ENCODE data around the gene RPS6KA4.
"Not testable (repeated sequence)": the region's sequence is repeated elsewhere in the genome, so short reads cannot be mapped to it uniquely, and the experiment has no call there.

The RPS6KA4 gene

DNA sequence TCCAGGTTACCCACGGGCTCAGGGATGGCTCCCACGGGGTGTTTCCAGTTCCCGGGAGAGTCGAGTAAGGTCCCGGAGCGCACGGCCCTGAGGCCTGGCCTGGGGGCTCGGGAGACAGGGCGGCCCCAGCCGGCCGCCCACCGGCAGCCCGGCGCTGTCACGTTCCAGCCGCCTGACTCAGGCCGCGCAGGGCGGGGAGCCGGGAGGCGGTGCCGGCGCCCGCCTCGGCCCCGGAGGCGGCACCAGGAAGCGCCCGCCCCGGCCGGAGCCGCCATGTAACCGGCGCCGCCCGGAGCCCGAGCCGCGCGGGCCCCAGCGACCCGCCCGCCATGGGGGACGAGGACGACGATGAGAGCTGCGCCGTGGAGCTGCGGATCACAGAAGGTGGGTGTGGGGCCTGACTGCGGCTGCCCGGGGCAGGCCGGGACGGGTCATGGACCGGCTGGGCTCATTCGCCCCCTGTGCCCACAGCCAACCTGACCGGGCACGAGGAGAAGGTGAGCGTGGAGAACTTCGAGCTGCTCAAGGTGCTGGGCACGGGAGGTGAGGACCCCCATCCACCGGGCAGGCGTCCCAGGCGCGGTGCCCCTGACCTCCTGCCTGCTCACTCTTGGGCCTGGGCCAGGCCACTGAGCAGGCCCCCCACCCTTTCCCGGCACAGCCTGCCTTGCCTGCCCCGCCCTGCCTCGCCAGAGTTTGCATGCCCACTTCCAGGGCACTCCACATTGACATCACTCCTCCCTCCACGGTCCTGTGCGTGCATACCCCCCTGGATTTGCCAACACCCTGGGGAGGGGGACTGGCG, at the start of gene RPS6KA4:
TSS of gene RPS6KA4 (plus strand) at position 256 of the 805 bp plus-strand sequence. CDS start at position 330, 74 bp downstream.
- DNase-seq (ENCODE audit: low read depth): peak; percentile 48

DNA sequence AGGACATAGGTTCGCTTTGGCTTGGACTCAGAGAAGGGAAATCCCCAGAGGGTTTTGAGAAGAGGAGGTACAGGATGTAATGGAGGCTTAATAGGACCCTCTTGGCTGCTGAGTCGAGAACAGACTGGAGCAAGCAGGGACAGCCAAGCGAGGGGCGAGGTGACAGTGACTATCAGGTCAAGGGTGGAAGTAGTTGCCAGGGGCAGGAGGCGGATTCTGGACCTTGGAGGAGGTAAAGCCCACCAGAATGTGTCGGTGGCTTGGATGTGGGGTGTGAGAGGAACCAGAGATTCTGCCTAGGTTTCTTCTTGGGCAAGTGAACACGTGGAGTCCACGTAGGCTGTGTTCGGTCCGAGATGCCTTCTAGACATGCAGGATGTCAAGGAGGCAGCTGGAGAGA, 46.0 kb upstream of the RPS6KA4 start:
- no peak for DNase-seq (ENCODE audit: low read depth)

DNA sequence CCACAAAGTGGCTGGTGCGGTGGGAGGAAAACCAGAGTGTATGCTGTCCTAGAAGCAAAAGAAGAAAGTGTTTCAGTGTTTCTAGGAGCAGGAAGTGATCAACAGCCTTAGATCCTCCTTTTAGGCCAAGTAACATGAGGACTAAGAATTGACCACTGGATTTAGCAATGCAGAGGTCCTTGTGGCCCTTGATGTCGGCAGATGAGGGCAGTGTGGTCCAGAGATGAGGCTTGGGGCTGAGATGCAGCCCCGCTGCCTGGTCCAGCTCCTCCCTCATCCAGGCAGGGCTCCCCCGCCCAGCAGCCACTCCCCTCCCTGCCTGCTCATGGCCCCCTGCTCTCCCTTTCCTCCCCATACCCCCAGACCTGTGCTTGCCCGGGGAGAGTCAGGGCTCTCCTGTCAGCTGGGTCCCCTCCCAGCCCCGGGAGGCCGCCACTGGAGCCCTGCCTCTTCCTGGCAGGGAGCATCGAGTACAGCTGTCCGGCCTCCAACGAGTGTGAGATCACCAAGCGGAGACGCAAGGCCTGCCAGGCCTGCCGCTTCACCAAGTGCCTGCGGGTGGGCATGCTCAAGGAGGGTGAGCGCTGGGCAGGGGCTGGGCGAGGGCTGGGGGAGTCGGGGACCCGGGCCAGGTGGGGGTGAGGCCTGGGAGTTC, 45.3 kb upstream of the RPS6KA4 start:
- no peak for DNase-seq (ENCODE audit: low read depth)

DNA sequence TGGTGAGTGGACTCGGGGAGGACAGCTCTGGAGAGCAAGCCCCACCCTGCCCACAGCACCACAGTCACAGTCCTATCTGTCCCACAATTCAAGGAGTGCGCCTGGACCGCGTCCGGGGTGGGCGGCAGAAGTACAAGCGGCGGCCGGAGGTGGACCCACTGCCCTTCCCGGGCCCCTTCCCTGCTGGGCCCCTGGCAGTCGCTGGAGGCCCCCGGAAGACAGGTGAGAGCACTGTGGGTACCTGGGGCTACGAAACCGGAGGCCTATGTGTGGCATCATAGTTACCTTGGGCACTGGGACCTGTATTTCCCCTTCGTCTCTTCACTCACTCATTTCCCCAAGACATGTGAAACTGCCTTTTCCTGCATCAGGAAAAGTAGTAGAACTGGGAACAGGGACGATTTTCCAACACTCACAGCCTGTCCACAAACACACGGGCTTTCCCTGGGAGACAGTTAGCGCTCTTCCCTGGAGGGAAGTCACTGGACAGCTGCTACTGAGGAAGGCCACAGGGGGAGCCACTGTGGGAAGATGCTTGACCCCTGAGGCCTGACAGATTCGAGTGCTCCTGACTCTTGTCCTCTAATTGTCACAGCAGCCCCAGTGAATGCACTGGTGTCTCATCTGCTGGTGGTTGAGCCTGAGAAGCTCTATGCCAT, 44.7 kb upstream of the RPS6KA4 start:
- no peak for DNase-seq (ENCODE audit: low read depth)

DNA sequence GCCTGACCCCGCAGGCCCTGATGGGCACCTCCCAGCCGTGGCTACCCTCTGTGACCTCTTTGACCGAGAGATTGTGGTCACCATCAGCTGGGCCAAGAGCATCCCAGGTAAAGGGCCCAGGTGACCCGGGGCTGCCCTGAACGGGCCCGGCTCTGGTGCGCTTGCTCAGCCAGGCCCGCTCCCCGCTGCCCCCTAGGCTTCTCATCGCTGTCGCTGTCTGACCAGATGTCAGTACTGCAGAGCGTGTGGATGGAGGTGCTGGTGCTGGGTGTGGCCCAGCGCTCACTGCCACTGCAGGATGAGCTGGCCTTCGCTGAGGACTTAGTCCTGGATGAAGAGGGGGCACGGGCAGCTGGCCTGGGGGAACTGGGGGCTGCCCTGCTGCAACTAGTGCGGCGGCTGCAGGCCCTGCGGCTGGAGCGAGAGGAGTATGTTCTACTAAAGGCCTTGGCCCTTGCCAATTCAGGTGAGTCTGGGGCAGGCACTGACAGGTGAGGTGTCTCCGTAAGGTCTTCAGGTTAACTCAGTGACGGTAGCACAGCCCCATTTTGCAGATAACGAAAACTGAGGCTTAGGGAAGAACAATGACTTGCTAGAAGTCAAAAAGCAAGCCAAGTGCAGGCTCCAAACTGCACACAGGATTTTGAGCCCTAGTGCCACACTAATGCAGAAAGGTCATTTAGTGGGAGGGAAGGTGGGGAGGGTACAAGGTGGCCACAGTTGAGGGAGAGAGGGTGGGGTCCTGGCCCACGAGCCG, 44.0 kb upstream of the RPS6KA4 start:
- no peak for DNase-seq (ENCODE audit: low read depth)

DNA sequence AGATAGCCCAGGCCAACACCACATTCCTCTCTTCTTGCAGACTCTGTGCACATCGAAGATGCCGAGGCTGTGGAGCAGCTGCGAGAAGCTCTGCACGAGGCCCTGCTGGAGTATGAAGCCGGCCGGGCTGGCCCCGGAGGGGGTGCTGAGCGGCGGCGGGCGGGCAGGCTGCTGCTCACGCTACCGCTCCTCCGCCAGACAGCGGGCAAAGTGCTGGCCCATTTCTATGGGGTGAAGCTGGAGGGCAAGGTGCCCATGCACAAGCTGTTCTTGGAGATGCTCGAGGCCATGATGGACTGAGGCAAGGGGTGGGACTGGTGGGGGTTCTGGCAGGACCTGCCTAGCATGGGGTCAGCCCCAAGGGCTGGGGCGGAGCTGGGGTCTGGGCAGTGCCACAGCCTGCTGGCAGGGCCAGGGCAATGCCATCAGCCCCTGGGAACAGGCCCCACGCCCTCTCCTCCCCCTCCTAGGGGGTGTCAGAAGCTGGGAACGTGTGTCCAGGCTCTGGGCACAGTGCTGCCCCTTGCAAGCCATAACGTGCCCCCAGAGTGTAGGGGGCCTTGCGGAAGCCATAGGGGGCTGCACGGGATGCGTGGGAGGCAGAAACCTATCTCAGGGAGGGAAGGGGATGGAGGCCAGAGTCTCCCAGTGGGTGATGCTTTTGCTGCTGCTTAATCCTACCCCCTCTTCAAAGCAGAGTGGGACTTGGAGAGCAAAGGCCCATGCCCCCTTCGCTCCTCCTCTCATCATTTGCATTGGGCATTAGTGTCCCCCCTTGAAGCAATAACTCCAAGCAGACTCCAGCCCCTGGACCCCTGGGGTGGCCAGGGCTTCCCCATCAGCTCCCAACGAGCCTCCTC, 43.1 kb upstream of the RPS6KA4 start:
- not testable (repeated sequence) for DNase-seq (ENCODE audit: low read depth)

DNA sequence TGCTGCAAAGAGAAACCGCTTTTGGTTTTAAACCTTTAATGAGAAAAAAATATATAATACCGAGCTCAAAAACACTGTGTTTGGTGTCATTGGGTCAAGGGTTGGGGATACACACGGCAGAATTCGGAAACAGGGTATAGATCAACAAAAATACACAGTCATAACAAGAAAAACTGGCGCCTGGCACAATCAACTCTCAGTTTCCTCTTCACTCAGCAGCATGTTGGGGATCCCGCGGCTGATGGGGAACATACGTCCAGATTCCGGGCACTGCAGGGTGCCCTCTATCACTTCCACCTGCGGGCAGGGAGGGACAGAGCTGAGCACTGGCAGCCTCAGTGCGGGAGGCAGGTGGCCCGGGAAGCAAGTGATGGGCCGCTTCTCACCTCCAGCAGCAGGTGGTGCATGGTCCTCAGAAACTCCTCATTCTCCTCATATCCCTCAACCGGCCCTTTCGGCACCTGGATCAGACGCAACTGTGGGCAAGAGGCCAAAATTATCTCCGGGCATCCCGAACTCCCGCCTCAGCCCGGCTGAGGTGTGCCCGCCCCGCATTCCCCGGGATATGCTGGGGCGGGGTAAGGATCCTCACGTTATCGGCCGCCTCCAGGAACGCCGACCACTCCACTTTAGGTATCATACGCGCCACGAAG, 42.2 kb upstream of the RPS6KA4 start:
- DNase-seq (ENCODE audit: low read depth): no peak

DNA sequence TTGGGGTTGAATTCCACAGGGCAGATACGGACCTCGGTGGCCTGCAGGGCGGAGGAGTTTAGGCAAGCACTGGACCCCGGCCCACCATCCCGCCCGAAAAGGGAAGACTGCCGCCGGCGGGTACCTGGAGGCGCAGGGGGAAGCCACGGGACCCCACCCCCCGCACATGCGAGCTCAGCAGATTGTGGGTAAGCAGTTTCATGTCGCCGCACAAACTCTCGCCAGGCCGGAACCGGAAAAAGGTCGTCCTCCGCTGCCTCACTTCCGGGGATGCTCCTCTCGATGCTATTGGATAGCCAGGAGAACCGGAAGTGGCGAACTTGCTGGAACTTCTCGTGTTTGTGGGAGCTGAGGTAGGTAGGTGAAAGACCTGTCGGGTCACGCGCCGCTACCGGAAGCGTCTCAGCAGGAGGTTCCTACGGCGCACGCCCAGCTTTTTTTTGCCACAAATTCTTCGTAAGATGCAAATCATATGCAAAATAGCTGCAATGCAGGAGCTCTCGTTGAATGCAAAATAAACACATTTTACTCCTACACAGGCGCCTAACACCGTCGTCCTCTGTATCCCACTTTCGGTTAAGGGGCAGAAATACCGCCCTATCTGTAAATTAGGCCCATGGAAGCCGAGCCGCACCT, 41.5 kb upstream of the RPS6KA4 start, which contains the start of gene TRMT112:
TSS of gene TRMT112 (minus strand) at position 235 of the 636 bp plus-strand sequence. CDS start at position 202, 33 bp downstream.
- DNase-seq (ENCODE audit: low read depth): peak; percentile 99

DNA sequence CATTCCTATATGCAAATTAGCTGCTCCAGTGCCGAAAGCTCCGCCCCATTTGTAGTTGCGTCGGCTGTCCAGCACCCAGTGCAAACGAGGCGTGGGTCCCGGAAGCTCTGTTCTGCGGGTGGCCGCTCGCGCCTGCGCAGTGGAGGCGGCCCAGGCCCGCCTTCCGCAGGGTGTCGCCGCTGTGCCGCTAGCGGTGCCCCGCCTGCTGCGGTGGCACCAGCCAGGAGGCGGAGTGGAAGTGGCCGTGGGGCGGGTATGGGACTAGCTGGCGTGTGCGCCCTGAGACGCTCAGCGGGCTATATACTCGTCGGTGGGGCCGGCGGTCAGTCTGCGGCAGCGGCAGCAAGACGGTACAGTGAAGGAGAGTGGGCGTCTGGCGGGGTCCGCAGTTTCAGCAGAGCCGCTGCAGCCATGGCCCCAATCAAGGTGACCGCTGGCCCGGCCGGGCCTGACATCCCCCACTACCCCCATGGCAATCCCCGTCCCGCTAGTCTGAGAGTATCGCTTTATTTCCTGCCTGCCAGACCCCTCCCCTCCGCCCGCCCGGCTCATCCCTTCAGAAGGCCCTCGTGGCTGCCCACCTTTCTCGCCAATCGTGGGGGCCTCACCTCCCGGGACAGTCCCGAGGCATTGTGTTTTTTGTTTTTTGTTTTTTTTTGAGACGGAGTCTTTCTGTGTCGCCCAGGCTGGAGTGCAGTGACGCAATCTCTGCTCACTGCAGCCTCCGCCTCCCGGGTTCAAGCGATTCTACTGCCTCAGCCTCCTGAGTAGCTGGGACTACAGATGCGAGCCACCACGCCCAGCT, 40.8 kb upstream of the RPS6KA4 start, which contains the start of gene PRDX5:
TSS of gene PRDX5 (plus strand) at position 161 of the 805 bp plus-strand sequence. CDS start at position 256, 95 bp downstream.
- DNase-seq (ENCODE audit: low read depth): peak; percentile 92

DNA sequence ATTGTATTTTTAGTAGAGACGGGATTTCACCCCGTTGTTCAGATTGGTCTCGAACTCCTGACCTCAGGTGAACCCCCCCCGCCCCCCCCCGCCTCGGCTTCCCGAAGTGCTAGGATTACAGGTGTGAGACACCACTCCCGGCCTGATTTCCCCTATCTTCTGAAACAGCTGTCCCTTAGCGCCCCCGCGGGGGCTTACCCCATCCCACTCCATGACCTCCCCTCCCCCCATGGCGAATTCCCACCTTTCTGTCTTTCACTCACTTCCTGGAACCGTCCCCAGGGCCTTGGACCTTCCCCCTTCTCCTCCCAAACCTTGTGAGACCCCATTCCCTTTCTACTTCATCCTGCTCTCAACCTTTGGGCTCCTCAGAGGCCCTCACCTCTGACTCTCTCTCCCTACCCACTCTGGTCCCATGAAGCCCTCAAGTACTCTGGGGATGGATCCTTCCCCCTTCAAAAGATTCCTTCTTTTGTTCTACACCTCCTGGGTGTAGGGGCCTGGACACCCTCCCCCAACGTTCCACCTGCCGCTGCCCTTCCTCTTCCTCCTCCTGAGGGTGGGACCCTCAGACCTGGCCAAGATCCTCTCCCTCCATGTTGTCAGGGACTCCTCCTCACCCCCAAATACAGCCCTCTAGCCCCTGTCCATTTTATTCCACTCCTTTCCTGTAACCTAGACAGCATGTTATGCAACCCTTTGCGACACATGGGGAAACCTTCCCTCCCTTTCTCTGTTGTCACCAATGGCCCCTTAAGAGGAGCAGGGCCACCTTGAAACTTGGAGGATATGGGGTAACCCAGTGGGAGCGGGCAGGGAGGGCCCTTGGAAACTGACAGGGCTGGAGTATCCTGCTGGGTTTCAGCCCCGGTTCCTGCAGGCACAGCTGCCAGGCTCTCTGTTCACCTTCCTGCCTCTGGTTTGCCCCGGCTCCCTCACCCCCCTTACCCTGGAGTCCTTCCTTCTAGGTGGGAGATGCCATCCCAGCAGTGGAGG, 39.9 kb upstream of the RPS6KA4 start:
- no peak for DNase-seq (ENCODE audit: low read depth)

DNA sequence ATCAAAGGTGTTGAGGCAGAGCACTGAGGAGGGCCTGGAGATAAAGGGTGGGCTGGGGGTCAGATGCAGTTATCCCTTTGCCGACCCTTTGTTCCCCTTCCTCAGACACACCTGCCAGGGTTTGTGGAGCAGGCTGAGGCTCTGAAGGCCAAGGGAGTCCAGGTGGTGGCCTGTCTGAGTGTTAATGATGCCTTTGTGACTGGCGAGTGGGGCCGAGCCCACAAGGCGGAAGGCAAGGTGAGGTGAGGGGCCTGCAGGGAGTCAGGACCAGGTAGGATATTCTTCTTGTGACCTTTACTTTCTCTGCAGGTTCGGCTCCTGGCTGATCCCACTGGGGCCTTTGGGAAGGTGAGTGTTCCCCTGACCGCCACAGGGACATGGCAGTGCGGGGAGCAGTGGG, 38.4 kb upstream of the RPS6KA4 start:
- DNase-seq (ENCODE audit: low read depth): no peak

DNA sequence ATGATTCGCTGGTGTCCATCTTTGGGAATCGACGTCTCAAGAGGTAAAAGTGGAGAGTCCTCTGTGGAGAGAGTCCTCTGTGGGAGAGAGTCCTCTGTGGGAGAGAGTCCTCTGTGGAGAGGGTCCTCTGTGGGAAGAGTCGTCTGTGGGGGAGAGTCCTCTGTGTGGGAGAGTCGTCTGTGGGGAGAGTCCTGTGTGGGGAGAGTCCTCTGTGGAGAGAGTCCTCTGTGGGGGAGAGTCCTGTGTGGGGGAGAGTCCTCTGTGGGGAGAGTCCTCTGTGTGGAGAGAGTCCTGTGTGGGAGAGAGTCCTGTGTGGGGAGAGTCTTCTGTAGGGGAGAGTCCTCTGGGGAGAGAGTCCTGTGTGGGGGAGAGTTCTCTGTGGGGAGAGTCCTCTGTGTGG, 37.9 kb upstream of the RPS6KA4 start:
- no peak for DNase-seq (ENCODE audit: low read depth)

DNA sequence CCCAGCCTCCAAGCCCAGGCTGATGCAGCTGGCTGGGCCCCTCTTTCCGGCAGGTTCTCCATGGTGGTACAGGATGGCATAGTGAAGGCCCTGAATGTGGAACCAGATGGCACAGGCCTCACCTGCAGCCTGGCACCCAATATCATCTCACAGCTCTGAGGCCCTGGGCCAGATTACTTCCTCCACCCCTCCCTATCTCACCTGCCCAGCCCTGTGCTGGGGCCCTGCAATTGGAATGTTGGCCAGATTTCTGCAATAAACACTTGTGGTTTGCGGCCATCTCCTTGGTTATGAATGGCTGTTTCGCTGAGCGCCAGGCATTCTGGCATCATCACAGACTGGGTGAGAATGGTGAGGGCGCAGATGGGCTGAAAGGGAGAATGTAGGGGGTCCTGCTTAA, 37.4 kb upstream of the RPS6KA4 start:
- DNase-seq (ENCODE audit: low read depth): peak; percentile 82

DNA sequence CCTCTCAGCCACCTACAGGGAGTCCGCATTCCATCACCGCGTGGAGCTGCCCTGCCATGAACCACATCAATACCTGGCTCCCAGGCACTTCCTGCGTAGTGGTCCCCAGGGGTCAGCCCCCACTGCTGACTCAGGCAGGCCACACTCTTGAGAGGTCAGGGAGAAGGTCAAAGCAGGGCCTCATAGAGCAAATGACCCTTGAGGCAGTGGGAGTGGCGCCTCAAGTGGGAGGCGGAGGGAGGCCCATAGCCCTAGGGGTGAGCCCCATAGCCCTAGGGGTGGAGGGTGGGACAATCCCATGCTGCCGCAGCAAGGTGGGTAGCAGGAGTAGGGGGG, 36.1 kb upstream of the RPS6KA4 start:
- no peak for DNase-seq (ENCODE audit: low read depth)

DNA sequence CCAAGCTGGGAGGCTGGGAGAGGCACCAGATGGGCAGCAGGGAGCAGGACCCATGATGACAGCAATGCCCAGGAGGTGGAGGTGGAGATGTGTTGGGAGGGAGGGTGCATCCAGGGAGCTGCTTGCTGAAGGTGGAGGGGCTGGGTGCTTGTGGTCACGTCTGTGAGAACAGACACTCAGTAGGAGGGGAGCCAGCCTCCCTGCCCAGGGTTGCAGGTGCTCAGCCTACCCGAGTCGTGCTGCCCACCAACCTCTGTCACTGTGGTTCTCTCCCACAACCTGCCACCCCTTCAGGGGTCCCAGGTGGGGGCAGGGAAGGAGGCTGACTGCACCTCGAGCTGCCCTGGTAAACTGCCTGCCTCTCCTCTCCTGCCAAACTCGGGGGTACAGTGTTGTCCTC, 35.6 kb upstream of the RPS6KA4 start:
- DNase-seq (ENCODE audit: low read depth): no peak

DNA sequence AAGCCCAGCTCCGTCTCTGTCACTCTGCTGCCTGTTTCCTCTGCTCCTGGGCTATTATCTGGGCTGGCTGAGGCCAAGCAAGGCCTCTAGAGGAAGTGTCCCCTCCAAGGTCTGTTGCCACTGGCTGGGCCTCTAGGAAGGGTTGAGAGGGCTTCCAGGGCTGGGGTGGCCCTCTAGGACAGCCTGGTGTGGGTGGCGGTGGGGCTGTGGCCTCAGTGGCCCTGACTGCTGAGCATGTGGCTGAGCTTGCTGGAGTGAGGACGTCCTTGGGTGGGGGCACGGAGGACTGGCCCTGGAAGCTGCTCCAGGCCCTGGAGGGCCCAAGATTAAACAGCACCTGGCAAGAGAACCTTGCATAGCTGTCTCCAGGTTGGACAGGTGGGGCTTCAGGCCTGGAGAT, 35.0 kb upstream of the RPS6KA4 start:
- not testable (repeated sequence) for DNase-seq (ENCODE audit: low read depth)

DNA sequence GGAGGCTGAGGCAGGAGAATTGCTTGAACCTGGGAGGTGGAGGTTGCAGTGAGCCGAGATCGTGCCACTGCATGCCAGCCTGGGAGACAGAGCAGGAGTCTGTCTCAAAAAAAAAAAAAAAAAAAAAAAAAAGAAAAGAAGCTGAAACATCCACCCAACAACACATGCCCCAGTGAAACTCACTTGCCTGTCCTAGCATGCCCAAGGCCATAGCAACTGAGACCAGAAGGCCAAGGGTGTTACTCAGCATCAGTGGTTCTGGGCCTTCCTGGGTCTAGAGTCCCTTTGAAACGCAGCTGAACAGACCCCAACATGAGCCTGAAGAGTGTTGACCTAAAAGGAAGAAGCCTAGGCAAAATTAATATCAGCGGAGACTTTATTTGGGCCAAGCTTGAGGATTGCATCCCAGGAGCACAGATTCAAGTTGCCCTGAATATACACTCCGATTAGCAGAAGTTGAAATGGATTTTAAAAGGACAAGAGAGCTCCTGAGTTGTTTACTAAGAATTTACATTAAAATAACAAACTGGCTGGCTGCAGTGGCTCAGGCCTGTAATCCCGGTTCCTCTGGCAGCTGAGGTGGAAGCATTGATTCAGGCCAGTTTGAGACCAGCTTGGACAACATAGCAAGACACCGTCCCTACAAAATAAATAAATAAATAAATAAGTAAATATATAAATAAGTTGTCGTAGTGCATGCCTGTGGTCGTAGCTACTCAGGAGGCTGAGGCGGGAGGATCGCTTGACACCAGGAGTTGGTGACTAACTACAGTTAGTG, 34.1 kb upstream of the RPS6KA4 start:
- DNase-seq (ENCODE audit: low read depth): no peak
